ENCODE results near the gene SLC45A3.
A peak's percentile ranks its signal among the peaks of the same experiment; 100 is the strongest.

Gene SLC45A3

DNA sequence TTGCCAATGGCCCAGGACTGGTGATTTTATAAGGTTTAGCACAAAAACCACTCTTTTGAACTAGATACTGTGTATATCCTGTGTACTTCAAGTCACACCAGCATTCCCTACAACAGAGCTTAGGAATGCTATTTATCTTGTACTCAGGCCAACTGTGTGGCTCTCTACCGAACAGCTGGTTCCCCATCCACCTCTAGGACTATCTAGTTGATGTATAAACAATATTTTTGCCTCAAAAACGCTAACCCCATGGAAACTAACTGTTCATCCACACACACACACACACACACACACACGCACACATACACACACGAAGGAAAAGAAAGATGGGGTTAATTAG, 28.7 kb upstream of the SLC45A3 start:
- Mint-ChIP-seq H3K27ac (no peak overlapping the region), H3K9me3 (no peaks in the 10 kb centered on the region)

DNA sequence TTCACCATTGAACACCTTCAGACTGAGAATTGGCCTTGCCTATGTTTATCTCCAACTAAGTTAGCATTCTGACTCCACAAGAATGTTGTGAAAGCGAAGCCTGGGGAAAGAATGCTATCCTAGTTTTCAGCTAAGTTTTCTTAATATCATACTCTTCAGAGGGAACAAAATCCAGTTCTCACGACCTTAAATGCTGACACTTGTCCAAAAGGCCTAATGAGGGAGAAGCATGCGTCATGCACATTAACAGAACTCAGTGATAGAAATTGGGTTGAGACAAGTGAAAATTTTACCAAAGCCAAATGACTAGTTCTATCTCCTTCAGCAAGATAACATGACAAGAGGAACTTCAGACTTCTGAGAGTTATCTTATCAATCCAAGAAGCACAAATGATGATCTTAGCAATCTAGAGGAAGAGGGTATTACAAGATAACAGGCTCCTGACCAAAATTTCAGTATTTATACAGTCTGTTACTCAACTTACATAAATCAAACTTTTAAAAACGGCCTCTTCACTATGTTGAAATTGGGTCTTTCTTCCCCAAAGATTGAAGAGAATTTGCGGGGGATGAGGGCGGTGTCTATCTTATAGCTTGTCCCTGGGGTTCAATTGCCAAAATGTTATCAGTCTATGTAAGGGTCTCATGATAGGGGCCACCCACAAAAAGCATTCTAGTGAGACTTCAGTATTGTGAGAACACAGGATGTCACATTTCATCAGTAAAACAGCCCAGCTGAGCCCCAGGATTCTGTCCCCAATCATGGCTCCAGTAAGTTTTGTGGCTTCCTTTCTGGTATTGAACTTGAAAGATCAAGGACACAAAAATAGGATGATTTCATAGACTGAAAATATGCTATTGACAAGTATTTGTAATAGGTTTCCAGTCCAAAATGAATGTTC, 26.5 kb upstream of the SLC45A3 start:
- H3K4me1 Mint-ChIP-seq = peaks cover 29% of the 10 kb centered on the region
- no peak overlapping the region for H3K4me3 Mint-ChIP-seq
- no peaks in the 10 kb centered on the region for H3K27me3 Mint-ChIP-seq
- no peaks in the 10 kb centered on the region for H3K9me3 Mint-ChIP-seq
- H3K27ac Mint-ChIP-seq = no peak overlapping the region
- H3K36me3 Mint-ChIP-seq = peaks cover 2% of the 10 kb centered on the region

More for the DNA sequence above, 28.7 kb upstream of the SLC45A3 start:
- Mint-ChIP-seq H3K27me3 (no peaks in the 10 kb centered on the region), H3K4me1 (peaks cover 30% of the 10 kb centered on the region), H3K36me3 (peaks cover 2% of the 10 kb centered on the region), H3K4me3 (no peak overlapping the region)

DNA sequence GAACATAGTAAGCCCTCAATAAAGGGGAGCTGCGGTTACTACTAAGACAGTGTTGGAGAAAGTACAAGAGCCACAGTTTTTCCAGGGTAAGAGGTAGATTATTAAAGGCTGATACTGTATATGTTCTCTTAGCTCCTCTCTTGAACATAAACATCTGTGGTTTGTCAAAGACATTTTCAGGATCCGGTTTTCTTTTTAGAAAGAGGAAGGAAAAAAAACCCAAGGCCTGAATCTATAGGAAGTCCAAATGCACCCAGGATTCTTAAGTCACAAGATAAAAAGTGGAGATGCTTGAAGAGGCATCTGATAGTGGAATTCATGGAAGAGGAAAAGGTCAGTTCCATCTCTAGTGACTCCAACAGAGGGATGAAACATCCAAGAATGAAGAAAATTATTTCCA, 24.6 kb upstream of the SLC45A3 start:
- H3K4me3 Mint-ChIP-seq = no peak overlapping the region
- H3K27me3 Mint-ChIP-seq = no peaks in the 10 kb centered on the region
- H3K4me1 Mint-ChIP-seq = peaks cover 15% of the 10 kb centered on the region
- H3K27ac Mint-ChIP-seq = no peak overlapping the region
- no peaks in the 10 kb centered on the region for H3K9me3 Mint-ChIP-seq
- H3K36me3 Mint-ChIP-seq = peaks cover 2% of the 10 kb centered on the region

DNA sequence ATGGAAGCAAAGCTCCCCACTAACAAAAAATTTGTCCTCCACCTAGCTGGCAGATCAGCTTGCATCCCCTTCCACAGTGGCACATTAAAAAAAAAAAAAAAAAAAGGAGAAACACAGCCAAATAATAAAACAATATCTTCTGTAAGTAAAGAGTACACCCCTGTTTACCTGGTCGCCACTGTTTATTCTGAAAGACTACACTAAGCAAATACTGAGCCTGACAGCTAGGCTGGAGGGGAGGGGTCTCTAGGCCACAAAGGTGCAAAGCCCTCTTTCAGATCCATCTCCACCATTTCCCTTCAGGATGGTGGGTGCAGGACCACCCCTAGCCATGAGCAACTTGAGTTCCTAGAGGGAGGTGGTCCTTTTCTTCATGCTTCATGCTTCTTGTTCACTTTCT, 22.8 kb upstream of the SLC45A3 start:
- H3K4me3 Mint-ChIP-seq = no peak overlapping the region
- H3K27ac Mint-ChIP-seq = peak overlapping the region; percentile 12
- H3K27me3 Mint-ChIP-seq = no peaks in the 10 kb centered on the region
- no peaks in the 10 kb centered on the region for H3K9me3 Mint-ChIP-seq
- peaks cover 2% of the 10 kb centered on the region for H3K36me3 Mint-ChIP-seq
- peaks cover 15% of the 10 kb centered on the region for H3K4me1 Mint-ChIP-seq

DNA sequence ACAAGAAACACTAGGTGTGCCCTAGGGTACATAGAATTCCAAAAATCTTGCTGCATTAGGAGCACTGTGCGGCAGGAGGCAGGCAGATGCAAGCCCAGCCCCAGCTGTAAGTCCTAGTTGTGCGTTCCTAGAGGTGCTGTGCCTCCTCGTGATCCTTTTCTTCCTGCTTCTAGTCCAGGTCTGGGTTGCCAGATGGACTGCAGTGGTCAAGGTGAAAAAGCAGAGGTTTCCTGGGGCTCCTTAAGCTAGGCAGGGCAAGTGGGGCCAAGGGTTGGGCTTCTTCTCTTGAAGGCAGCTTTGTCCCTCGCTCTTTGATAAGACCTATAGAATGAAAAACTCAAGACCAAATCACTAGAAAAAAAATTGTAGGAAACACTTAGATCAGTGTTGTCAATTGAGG, 21.6 kb upstream of the SLC45A3 start:
- H3K4me3 Mint-ChIP-seq = no peak overlapping the region

DNA sequence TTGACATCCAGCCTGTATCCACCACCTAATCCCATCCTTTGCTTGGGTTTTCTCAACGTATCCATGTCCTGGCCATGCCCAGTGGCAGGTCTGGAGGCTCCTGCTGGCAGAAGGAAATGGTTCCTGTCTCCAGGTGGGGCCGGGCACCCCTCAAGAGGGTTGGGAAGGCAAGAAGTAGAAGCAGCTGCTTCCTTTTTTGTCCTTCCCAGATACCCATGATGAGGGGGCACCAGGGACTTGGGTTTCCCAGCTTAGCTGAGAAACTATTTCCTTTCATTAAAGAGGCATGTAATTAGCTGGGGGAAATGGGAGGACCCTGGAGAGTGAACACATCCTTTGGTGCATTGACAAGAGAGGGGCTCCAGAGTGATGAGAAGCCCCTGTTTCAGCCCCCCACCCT, 21.1 kb upstream of the SLC45A3 start:
- H3K27ac Mint-ChIP-seq = no peak overlapping the region
- no peaks in the 10 kb centered on the region for H3K27me3 Mint-ChIP-seq
- no peaks in the 10 kb centered on the region for H3K9me3 Mint-ChIP-seq

More for the DNA sequence above, 21.6 kb upstream of the SLC45A3 start:
- peaks cover 2% of the 10 kb centered on the region for H3K36me3 Mint-ChIP-seq
- no peaks in the 10 kb centered on the region for H3K27me3 Mint-ChIP-seq
- H3K9me3 Mint-ChIP-seq = no peaks in the 10 kb centered on the region
- no peak overlapping the region for H3K27ac Mint-ChIP-seq
- H3K4me1 Mint-ChIP-seq = peaks cover 11% of the 10 kb centered on the region

DNA sequence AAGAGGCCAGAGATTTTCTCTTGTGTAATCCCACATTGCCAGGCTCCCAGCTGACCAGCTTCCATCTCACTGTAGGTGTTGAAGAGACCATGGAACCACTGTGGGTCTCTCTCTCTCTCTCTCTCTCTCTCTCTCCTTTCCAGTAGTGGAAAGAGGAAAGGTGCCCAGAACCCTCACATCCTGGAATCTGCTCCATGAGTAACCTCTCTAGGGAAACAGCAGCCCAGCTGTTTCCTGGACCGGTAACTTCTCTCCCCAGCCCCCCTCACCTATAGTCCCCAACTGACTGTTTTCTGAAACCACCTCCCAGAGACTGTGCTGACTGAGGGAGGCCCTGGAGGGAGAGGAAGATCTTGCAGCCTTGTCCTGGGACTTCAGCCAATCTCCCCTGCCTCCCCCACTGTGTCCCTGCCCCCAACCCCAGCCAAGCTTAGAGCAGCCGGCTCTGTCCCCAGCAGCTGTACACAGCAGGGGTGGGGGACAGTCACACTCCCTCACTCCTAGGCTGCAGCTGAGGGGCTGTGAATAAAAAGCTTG, 20.6 kb upstream of the SLC45A3 start:
- Mint-ChIP-seq H3K4me3 (no peak overlapping the region), H3K27ac (no peak overlapping the region), H3K27me3 (no peaks in the 10 kb centered on the region), H3K9me3 (no peaks in the 10 kb centered on the region), H3K4me1 (peaks cover 6% of the 10 kb centered on the region), H3K36me3 (peaks cover 2% of the 10 kb centered on the region)

More for the DNA sequence above, 21.1 kb upstream of the SLC45A3 start:
- Mint-ChIP-seq H3K4me1 (peaks cover 6% of the 10 kb centered on the region), H3K36me3 (peaks cover 2% of the 10 kb centered on the region), H3K4me3 (no peak overlapping the region)

DNA sequence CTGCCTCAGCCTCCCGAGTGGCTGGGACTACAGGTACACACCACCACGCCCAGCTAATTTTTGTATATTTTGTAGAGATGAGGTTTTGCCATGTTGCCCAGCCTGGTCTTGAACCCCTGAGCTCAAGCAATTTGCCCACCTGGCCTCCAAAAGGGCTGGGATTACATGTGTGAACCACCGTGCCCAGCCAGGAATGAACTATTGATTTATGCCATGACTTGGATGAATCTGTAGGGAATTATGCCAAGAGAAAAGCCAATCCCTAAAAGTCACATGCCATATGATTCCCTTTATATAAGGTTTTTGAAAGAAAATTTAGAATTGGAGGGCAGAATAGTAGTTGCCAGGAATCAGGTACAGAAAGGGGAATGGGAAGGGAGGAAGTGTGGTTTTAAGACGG, 19.1 kb upstream of the SLC45A3 start:
- no peaks in the 10 kb centered on the region for H3K36me3 Mint-ChIP-seq
- peaks cover 2% of the 10 kb centered on the region for H3K27me3 Mint-ChIP-seq
- no peaks in the 10 kb centered on the region for H3K9me3 Mint-ChIP-seq
- H3K27ac Mint-ChIP-seq = no peak overlapping the region
- H3K4me3 Mint-ChIP-seq = no peak overlapping the region
- no peaks in the 10 kb centered on the region for H3K4me1 Mint-ChIP-seq

DNA sequence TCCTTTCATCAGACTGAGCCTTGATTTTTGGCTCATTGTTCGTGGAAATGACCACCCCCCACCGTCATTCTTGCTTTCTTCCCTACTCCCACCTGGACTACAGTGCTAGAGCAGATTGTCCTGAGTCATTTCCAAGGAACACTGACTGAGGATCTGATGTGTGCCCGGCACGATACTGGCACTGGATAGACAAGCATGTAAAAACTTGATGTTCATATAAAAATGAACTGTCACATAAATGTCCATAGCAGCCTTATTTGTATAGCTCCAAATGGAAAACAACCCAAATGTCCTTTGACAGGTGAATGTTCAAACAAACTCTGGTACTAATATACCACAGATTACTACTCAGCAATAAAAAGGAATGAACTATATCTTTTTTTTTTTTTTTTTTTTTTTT, 18.6 kb upstream of the SLC45A3 start:
- peaks cover 2% of the 10 kb centered on the region for H3K27me3 Mint-ChIP-seq

DNA sequence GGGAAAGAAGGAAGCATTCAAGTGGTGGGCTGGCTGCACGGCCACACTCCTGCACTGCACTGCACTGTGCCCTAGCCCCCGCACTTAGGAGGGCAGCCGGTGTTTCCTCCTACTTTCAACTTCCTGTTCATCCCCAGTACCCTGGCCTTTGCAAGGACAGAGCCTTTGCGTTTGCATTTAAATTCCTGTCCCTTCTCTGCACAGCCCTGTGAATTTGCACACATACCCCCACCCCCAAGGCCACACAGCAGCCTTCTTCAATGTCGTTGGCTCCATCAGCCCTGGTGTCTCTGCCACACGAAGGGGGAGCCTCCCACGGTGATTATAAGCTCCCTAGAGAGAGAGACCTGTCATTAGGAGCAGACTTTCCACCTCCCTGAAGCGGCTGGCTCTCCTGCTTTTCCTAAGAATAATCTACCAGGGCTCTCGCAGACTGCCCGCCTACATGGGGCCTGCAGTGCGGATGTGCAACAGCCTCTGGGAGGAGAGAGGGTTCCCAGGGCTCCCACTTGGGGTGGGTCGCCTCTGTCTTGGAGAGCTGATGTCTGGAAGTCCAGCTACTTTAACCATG, 13.2 kb upstream of the SLC45A3 start:
- Mint-ChIP-seq H3K4me1 (no peaks in the 10 kb centered on the region), H3K27me3 (peaks cover 8% of the 10 kb centered on the region), H3K27ac (no peak overlapping the region), H3K4me3 (no peak overlapping the region), H3K9me3 (no peaks in the 10 kb centered on the region), H3K36me3 (no peaks in the 10 kb centered on the region)

More for the DNA sequence above, 18.6 kb upstream of the SLC45A3 start:
- Mint-ChIP-seq H3K4me1 (no peaks in the 10 kb centered on the region), H3K27ac (no peak overlapping the region), H3K9me3 (no peaks in the 10 kb centered on the region), H3K4me3 (no peak overlapping the region), H3K36me3 (no peaks in the 10 kb centered on the region)

DNA sequence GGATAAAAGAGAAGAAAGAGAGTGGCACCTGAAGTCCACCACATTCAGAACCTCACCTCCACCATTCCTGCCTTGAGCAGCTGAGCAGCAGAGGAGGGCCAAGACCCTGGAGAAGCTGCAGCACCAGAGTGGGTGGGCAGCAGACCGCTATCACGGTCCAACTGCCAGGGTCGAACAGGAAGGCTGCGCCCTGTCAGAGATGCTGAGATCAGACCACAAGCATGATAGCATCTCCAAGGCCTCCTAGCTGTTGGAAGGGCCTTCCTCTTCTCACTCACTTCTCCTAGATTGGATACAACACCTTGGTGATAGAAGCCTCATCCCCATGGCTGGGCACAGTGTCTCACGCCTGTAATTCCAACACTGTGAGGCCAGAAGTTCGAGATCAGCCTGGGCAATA, 12.1 kb upstream of the SLC45A3 start:
- peaks cover 8% of the 10 kb centered on the region for H3K27me3 Mint-ChIP-seq
- no peaks in the 10 kb centered on the region for H3K36me3 Mint-ChIP-seq
- no peaks in the 10 kb centered on the region for H3K9me3 Mint-ChIP-seq
- H3K4me1 Mint-ChIP-seq = no peaks in the 10 kb centered on the region
- H3K27ac Mint-ChIP-seq = no peak overlapping the region
- no peak overlapping the region for H3K4me3 Mint-ChIP-seq

DNA sequence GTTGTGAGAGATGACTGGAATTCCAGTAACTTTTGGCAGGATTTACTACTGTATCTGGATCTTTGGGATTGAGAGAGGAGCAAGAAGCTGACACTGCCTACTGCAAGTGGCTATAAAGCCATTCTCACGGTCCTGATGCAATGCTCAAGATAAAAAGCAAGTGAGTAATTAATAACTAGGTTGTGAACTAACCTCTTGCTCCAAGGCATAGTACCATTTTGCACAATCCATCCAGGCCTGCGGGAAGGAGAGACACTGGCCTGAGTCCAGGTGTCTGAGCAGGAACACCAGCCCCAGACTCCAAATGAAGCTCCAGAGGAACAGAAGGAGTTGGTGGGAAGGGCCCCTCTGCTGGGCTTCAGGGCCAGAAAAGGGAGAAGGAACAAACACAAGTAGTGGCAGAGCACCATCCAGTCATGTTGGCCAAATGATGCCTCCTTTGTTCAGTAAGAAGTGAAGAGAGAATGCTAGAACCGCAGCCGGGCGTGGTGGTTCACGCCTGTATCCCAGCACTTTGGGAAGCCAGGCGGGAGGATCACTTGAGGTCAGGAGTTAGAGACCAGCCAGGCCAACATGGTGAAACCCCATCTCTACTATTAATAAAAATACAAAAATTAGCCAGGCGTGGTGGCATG, 9.9 kb upstream of the SLC45A3 start:
- H3K9me3 Mint-ChIP-seq = no peaks in the 10 kb centered on the region
- no peak overlapping the region for H3K4me3 Mint-ChIP-seq
- H3K36me3 Mint-ChIP-seq = no peaks in the 10 kb centered on the region
- H3K27me3 Mint-ChIP-seq = peaks cover 8% of the 10 kb centered on the region
- no peak overlapping the region for H3K27ac Mint-ChIP-seq
- no peaks in the 10 kb centered on the region for H3K4me1 Mint-ChIP-seq

DNA sequence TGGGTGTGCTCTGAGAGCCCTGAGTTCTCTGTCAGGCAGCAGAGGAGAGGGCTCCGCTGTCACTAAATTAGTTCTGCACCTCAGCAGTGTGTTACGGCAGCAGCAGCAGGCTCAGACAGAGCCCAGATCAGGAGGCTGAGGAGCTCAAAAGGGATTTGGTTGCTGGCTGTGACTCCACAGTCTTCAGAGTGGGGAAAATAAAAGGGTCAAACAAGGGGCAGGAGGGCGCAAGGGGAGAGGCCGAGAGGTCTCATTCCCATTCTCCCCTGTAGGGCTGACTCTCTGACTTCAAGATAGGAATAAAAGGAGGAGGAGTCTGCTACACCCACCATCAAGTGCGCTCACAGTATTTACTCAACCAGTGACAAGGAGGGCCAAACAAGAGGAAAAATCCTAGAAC, 9.2 kb upstream of the SLC45A3 start:
- peak overlapping the region; percentile 4 for H3K27ac Mint-ChIP-seq
- no peak overlapping the region for H3K4me3 Mint-ChIP-seq
- H3K36me3 Mint-ChIP-seq = no peaks in the 10 kb centered on the region
- no peaks in the 10 kb centered on the region for H3K9me3 Mint-ChIP-seq
- peaks cover 6% of the 10 kb centered on the region for H3K27me3 Mint-ChIP-seq
- H3K4me1 Mint-ChIP-seq = no peaks in the 10 kb centered on the region

DNA sequence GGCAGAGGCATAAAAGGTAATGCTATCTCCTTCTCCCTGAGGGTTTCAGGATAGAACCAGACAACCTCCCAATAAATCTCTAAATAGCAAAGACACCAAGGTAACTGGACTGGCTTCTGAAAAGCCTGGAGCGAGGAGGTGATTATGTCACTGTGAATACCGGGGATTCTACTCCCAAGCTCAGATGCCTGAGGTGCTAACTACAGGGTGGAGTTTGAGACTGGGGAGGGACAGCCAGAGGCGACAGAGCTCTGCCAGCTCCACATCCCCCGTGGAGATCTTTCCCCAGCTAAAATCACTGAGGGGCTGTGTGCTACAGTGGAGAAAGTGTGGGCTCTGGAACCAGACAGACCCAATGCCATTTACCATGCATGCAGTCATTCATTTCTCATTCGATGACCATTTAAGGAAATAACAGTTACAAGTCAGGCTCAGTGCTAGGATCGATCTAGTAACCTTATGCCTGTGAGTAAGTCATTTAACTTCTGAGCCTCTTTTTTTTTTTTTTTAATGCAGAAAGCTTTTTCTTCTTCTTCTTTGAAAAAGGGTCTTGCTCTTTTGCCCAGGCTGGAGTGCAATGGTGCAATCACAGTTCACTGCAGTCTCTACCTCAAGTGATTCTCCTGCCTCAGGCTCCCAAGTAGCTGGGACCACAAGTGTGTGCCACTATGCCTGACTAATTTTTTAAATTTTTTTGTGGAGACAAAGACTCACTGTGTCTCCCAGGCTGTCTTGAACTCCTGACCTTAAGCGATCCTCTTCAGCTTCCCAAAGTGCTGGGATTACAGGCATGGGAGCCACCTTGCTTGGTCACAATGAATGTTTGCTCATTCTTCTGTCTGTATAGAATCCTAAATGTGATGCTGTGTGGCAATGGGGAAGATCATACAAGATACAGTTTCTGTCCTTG, 8.1 kb upstream of the SLC45A3 start:
- H3K9me3 Mint-ChIP-seq = no peaks in the 10 kb centered on the region
- H3K36me3 Mint-ChIP-seq = no peaks in the 10 kb centered on the region
- no peak overlapping the region for H3K4me3 Mint-ChIP-seq
- H3K27ac Mint-ChIP-seq = no peak overlapping the region
- H3K4me1 Mint-ChIP-seq = no peaks in the 10 kb centered on the region
- H3K27me3 Mint-ChIP-seq = peaks cover 6% of the 10 kb centered on the region

DNA sequence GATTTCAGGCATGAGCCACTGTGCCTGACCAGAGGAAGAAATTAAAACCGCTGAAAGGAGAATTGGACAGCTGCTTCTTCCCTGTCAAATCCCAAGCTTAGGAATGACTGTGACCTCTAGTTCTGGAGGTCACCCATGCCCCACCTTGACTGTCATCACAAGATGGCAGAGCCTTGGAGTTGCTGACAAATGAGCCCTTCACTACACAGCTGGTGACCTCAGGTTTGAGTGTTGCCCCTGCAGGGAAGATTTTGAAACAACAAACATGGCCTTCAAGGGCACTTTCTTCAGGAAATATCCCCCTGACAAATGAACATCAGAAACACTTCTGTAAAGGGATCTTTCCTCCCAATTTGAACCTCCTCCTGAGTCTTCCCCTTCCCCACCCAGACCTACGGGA, 6.9 kb upstream of the SLC45A3 start:
- H3K27me3 Mint-ChIP-seq = peaks cover 3% of the 10 kb centered on the region
- no peak overlapping the region for H3K4me3 Mint-ChIP-seq
- H3K27ac Mint-ChIP-seq = no peak overlapping the region
- no peaks in the 10 kb centered on the region for H3K36me3 Mint-ChIP-seq
- no peaks in the 10 kb centered on the region for H3K9me3 Mint-ChIP-seq
- no peaks in the 10 kb centered on the region for H3K4me1 Mint-ChIP-seq

All from activated naive CD4-positive, alpha-beta T cell treated with anti-CD3 and anti-CD28 coated beads, Interleukin-2, amount 50 U/mL, for 24 hours (primary cell).